Keratinocyte (primary cell): ENCODE results near the gene GPN1. TPM values are rescaled to one million over a fixed set of nuclear protein-coding genes. Genes with fewer than 3 reads are reported as not detected.

Experiments
- DNase-seq: peaks from one replicate; pipeline ENCODE4 v3.0.0-alpha.2; 2011; ENCODE audit warnings: low read depth, missing footprints, low spot score
- FAIRE-seq: peaks from 2 replicates; lab custom pipeline; 2011; peaks lifted over from hg19 to GRCh38; lab: Jason Lieb, UNC
- H2AFZ ChIP-seq: 2 replicates; pipeline ENCODE4 v1.6.0; 2012; ENCODE audit warnings: low read length, control low read depth, inconsistent platforms; ENCODE audit not compliant: control insufficient read depth
- H3K27ac ChIP-seq: 2 replicates; pipeline ENCODE4 v1.5.1; 2011; ENCODE audit warnings: low read length; ENCODE audit not compliant: control insufficient read depth, insufficient read depth
- H3K27me3 ChIP-seq: 3 replicates; pipeline ENCODE4 v1.6.0; 2011; ENCODE audit warnings: low read length; ENCODE audit not compliant: control insufficient read depth, insufficient read depth; ENCODE audit errors: extremely low read depth
- H3K36me3 ChIP-seq, 2 experiments: 2 replicates in 1 of 2; 3 replicates in 1 of 2; pipeline ENCODE4 v1.5.1; 2011; ENCODE audit warnings: low read length in 2 of 2, mild to moderate bottlenecking in 1 of 2; ENCODE audit not compliant: control insufficient read depth in 2 of 2, insufficient read depth in 2 of 2; ENCODE audit errors: extremely low read depth in 1 of 2
- H3K4me1 ChIP-seq: 3 replicates; pipeline ENCODE4 v1.5.1; 2011; ENCODE audit warnings: low read length; ENCODE audit not compliant: control insufficient read depth, insufficient read depth; ENCODE audit errors: extremely low read depth
- H3K4me2 ChIP-seq: 3 replicates; pipeline ENCODE4 v1.6.0; 2011; ENCODE audit warnings: low read depth, low read length; ENCODE audit not compliant: control insufficient read depth, insufficient read depth; ENCODE audit errors: extremely low read depth
- H3K4me3 ChIP-seq, 3 experiments: fragments of 200-600 bp in 1 of 3; sonication (generic) in 1 of 3; 2 replicates in 2 of 3; 3 replicates in 1 of 3; pipeline ENCODE4 v1.5.1; 2011 to 2016; ENCODE audit warnings: low read length in 3 of 3, mild to moderate bottlenecking in 3 of 3, control low read depth in 2 of 3, inconsistent platforms in 1 of 3, low read depth in 1 of 3, mixed read lengths in 1 of 3, mixed run types in 1 of 3, moderate library complexity in 1 of 3; ENCODE audit not compliant: control insufficient read depth in 2 of 3, insufficient read depth in 2 of 3; ENCODE audit errors: extremely low read depth in 1 of 3
- H3K79me2 ChIP-seq: 2 replicates; pipeline ENCODE4 v1.6.0; 2012; ENCODE audit warnings: low read length; ENCODE audit not compliant: control insufficient read depth, insufficient read depth
- H3K9ac ChIP-seq: 3 replicates; pipeline ENCODE4 v1.6.0; 2011; ENCODE audit warnings: low read length; ENCODE audit not compliant: control insufficient read depth, insufficient read depth; ENCODE audit errors: extremely low read depth
- H3K9me1 ChIP-seq: 3 replicates; pipeline ENCODE4 v1.6.0; 2011; ENCODE audit warnings: low read length; ENCODE audit not compliant: control insufficient read depth, insufficient read depth; ENCODE audit errors: extremely low read depth
- H3K9me3 ChIP-seq: 2 replicates; pipeline ENCODE4 v1.5.1; 2012; ENCODE audit warnings: low read depth, low read length; ENCODE audit not compliant: control insufficient read depth
- H4K20me1 ChIP-seq: 3 replicates; pipeline ENCODE4 v1.6.0; 2011; ENCODE audit warnings: low read length; ENCODE audit not compliant: control insufficient read depth, insufficient read depth; ENCODE audit errors: extremely low read depth
- CTCF ChIP-seq, 3 experiments: IDR thresholded peaks in 1 of 3; conservative IDR thresholded peaks in 1 of 3; optimal IDR thresholded peaks in 1 of 3; 2 replicates in 2 of 3; 3 replicates in 1 of 3; pipeline versions ENCODE3 to v1.5.1; 2011; ENCODE audit warnings: low read length in 3 of 3, mild to moderate bottlenecking in 3 of 3, moderate library complexity in 2 of 3, control low read depth in 1 of 3, inconsistent platforms in 1 of 3; ENCODE audit not compliant: insufficient read depth in 2 of 3; ENCODE audit errors: extremely low read depth in 1 of 3
- EZH2 ChIP-seq: IDR thresholded peaks from one replicate; pipeline ENCODE4 v1.6.1; 2012; ENCODE audit warnings: inconsistent platforms, mild to moderate bottlenecking, low read length, moderate library complexity
- dilution Hi-C: fragments of 300-500 bp; cut with MboI; formaldehyde crosslinking; loops from one replicate; pipeline ENCODE4 v1.7.0; 2020; ENCODE audit warnings: low sequenced_read_pairs; ENCODE audit not compliant: extremely low pct_ligation_motif_present
- polyA plus RNA-seq, 5 experiments: library from polyadenylated mRNA; depleted of rRNA in 3 of 5; stranded (reverse) in 3 of 5; stranded (forward) in 1 of 5; unstranded in 1 of 5; fragments of >200 nt; gene quantifications; 1 replicate in 1 of 5; 2 replicates in 3 of 5; 3 replicates in 1 of 5; pipeline versions ENCODE4 v1.2.1 to v1.2.3, GENCODE V29; 2011 to 2012; ENCODE audit warnings: missing spikeins in 2 of 5, low read depth in 1 of 5, low replicate concordance in 1 of 5

GPN1 gene
- polyA plus RNA-seq, 1 donor (not counting 4 experiments of a cell fraction or from before 2014, with no cell fraction given) = 103 TPM

GRCh38 chr2:27640722-27641245 lies 11.9 kb downstream of the GPN1 start:
- TF ChIP-seq CTCF (optimal IDR thresholded peaks at IDR 0.05 in 1 of 3, IDR thresholded peaks at IDR 0.05 in 1 of 3, conservative IDR thresholded peaks at IDR 0.05 in 1 of 3; ENCODE audit: extremely low read depth in 1 of 3, insufficient read depth in 2 of 3, low read length in 3 of 3) = no peak
- TF ChIP-seq EZH2 = no peak
- Histone ChIP-seq H3K36me3 (peaks cover 19 to 21% of the 10 kb centered on the region in 2 experiments), H3K79me2 (no peaks in the 10 kb centered on the region), H3K9ac (no peak overlapping the region), H3K9me1 (no peaks in the 10 kb centered on the region), H2AFZ (no peak overlapping the region), H3K4me3 (no peak overlapping the region), H3K4me2 (no peak overlapping the region), H4K20me1 (no peaks in the 10 kb centered on the region), H3K9me3 (no peaks in the 10 kb centered on the region), H3K27ac (no peak overlapping the region), H3K27me3 (no peaks in the 10 kb centered on the region), H3K4me1 (peaks cover 26% of the 10 kb centered on the region)
- dilution Hi-C loops = no loop called here
- DNase-seq (no peak), FAIRE-seq (no peak)

DNA sequence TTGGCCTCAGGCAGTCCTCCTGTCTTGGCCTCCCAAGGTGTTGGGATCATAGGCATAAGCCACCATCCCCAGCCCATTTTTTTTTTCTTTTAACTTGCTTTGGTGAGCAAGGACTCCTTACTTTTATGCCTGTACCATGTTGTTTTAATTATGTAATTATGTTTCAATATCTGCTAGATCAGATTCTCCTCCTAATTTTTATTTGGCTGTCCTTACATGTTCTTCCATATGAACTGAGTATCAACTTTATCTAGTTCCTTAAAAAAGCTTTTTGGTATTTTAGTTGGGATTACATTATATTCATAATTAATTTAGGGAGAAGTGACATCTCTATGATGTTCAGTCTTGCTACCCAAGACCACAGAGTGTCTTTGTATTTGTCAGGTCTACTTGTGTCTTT lies 16.3 kb downstream of the GPN1 start:
- dilution Hi-C loops = no loop called here
- no peaks in the 10 kb centered on the region for H3K79me2 ChIP-seq
- no peak overlapping the region for H3K27ac ChIP-seq
- DNase-seq (no peak), FAIRE-seq (no peak)
- H3K4me3 ChIP-seq = no peak overlapping the region
- no peaks in the 10 kb centered on the region for H4K20me1 ChIP-seq
- no peaks in the 10 kb centered on the region for H3K27me3 ChIP-seq
- no peaks in the 10 kb centered on the region for H3K4me1 ChIP-seq
- no peak for TF ChIP-seq CTCF (optimal IDR thresholded peaks at IDR 0.05 in 1 of 3, IDR thresholded peaks at IDR 0.05 in 1 of 3, conservative IDR thresholded peaks at IDR 0.05 in 1 of 3; ENCODE audit: extremely low read depth in 1 of 3, insufficient read depth in 2 of 3, low read length in 3 of 3)
- no peak for TF ChIP-seq EZH2
- H3K9ac ChIP-seq = no peak overlapping the region
- H3K4me2 ChIP-seq = no peak overlapping the region
- no peaks in the 10 kb centered on the region for H3K9me3 ChIP-seq
- H2AFZ ChIP-seq = no peak overlapping the region
- peaks cover 16 to 18% of the 10 kb centered on the region in 2 experiments for H3K36me3 ChIP-seq
- H3K9me1 ChIP-seq = no peaks in the 10 kb centered on the region
